Neural cell (in vitro differentiated cells): ENCODE data around the gene ZNF805.

Source experiments
- CTCF ChIP-seq: fragments of 450-650 bp; IDR thresholded peaks from 2 replicates; pipeline ENCODE4 v1.5.1; 2014; ENCODE audit warnings: antibody characterized with exemption, mild to moderate bottlenecking, moderate library complexity; ENCODE audit not compliant: poor library complexity, severe bottlenecking
- EP300 ChIP-seq: fragments of 450-650 bp; conservative IDR thresholded peaks from 2 replicates; pipeline ENCODE4 v1.6.1; 2014; ENCODE audit warnings: antibody characterized with exemption, mild to moderate bottlenecking, moderate library complexity; ENCODE audit not compliant: poor library complexity, severe bottlenecking
- EZH2 ChIP-seq: fragments of 200-600, 300-800 bp; shearing (Covaris generic), sonication (generic); IDR thresholded peaks from 2 replicates; pipeline ENCODE4 v1.6.1; 2014; ENCODE audit warnings: antibody characterized with exemption, low read length, borderline replicate concordance, mild to moderate bottlenecking; ENCODE audit not compliant: insufficient read depth, poor library complexity, severe bottlenecking
- MXI1 ChIP-seq: fragments of 450-650 bp; conservative IDR thresholded peaks from 2 replicates; pipeline ENCODE4 v1.6.1; 2014; ENCODE audit warnings: antibody characterized with exemption, mild to moderate bottlenecking; ENCODE audit not compliant: poor library complexity, severe bottlenecking
- POLR2AphosphoS5 ChIP-seq: IDR thresholded peaks from 2 replicates; pipeline ENCODE4 v1.6.1; 2012
- RAD21 ChIP-seq: fragments of 450-650 bp; conservative IDR thresholded peaks from 2 replicates; pipeline ENCODE4 v1.6.1; 2014; ENCODE audit warnings: antibody characterized with exemption, mild to moderate bottlenecking, moderate library complexity
- TAF1 ChIP-seq: IDR thresholded peaks from 2 replicates; pipeline ENCODE4 v1.6.1; 2012; ENCODE audit warnings: low read depth

GRCh38 chr19:57273014-57273413, 32.6 kb downstream of the ZNF805 start:
- TF ChIP-seq RAD21 (no peak), CTCF (no peak), EP300 (no peak), POLR2AphosphoS5 (no peak), EZH2 (no peak), MXI1 (no peak), TAF1 (no peak)
